Activated CD4-positive, alpha-beta T cell treated with anti-CD3 and anti-CD28 coated beads, Interleukin-2, amount 10 ng/mL, durations not matched to agents 24 days and 14 days (primary cell): Measurements from ENCODE around the gene ZNF862. TPM values are rescaled to one million over a fixed set of nuclear protein-coding genes. Genes with fewer than 3 reads are reported as not detected.

ENCODE experiments used
- DNase-seq: peaks from one replicate; pipeline ENCODE4 v3.0.0; 2022
- H3K27ac Mint-ChIP-seq: one replicate; pipeline ENCODE4 v1.8.0; 2022; ENCODE audit warnings: mild to moderate bottlenecking, mixed read lengths
- H3K27me3 Mint-ChIP-seq: one replicate; pipeline ENCODE4 v1.8.0; 2022; ENCODE audit warnings: mixed read lengths
- H3K36me3 Mint-ChIP-seq: one replicate; pipeline ENCODE4 v1.8.0; 2022; ENCODE audit warnings: low read depth, mild to moderate bottlenecking, mixed read lengths
- H3K4me1 Mint-ChIP-seq: one replicate; pipeline ENCODE4 v1.8.0; 2021; ENCODE audit warnings: mixed read lengths
- H3K4me3 Mint-ChIP-seq: one replicate; pipeline ENCODE4 v1.8.0; 2022; ENCODE audit warnings: mild to moderate bottlenecking, moderate library complexity, mixed read lengths
- H3K9me3 Mint-ChIP-seq: one replicate; pipeline ENCODE4 v1.8.0; 2021; ENCODE audit warnings: mixed read lengths
- intact Hi-C: fragments of 100-400 bp; cut with micrococcal nuclease; formaldehyde crosslinking; loops from one replicate; pipeline ENCODE4 v1.15.1; 2023
- total RNA-seq: library from RNA; stranded (reverse); gene quantifications from 2 replicates; pipeline ENCODE4 v1.2.3, GENCODE V29; 2022

Gene ZNF862
- total RNA-seq, result 16.6 and 18.3 TPM in 2 replicates

DNA sequence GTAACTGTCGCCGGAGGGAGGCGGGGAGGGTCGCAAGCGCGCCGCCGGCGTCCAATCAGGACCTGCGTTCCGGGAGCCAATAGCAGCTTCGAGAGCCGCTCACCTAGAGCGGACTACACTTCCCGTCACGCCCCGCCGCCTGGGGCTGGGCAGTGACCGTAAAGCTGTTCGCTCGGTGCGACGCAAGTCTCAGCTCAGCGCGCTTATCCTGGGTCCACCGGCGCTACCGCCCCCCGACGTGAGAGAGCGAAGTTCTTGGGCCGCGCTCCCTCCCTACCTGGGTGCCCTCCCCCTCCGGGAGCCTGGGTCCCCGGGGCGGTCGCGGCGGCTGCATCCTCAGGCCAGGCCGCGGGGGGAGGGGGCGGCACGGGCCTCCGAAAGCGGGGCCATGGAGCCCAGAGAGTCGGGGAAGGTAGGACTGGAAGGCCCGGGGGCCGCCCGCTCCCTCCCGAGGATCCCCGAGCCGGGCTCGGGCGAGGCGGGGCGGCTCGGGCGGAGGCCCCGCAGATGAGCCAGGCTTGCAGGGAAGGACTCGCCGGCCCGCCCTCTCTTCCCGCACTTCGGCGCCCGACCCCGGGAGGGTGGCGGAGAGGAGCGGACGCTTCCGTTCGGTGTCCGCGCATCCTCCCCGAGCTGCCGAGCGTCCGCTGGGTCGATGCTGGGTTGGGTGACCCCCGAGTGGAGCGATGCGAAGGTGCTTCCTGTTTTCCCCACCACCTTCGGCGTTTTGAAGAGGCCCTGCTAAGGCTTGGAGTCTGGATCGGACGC is at the start of gene ZNF862:
ZNF862 (plus strand) TSS at position 152 of the 768 bp plus-strand sequence; CDS start at position 389, 237 bp downstream.
- Mint-ChIP-seq H3K4me3 (peak within 1 kb of the TSS; percentile 88), H3K4me1 (peaks cover 18% of the 10 kb centered on the region), H3K27me3 (peaks cover 20% of the 10 kb centered on the region), H3K27ac (peak within 1 kb of the TSS; percentile 83), H3K9me3 (no peaks in the 10 kb centered on the region), H3K36me3 (peaks cover 5% of the 10 kb centered on the region)
- intact Hi-C loops, result loop anchor here (1.0 to 2.0 kb wide), 5 partner anchors 27 to 214 kb away; partner anchors contain the start of gene ATP6V0E2
- DNase-seq, result peak; percentile 98

DNA sequence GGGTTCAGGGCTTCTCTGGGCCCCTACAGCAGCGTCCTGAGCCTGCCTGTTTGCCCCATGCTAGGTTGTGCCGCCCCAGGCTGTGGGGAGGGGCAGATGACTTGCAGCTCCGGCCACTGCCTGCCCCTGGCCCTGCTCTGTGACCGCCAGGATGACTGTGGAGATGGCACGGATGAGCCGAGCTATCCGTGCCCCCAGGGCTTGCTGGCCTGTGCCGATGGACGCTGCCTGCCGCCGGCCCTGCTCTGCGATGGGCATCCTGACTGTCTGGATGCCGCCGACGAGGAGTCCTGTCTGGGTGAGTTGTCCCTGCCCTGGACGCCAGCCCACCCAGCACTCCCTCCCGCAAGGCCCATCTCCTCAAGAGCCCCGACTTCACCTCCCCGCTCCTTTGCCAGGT is 49.1 kb upstream of the ZNF862 start:
- no peaks in the 10 kb centered on the region for H3K9me3 Mint-ChIP-seq
- H3K27ac Mint-ChIP-seq, result no peak overlapping the region
- H3K4me1 Mint-ChIP-seq, result no peaks in the 10 kb centered on the region
- no peaks in the 10 kb centered on the region for H3K36me3 Mint-ChIP-seq
- H3K4me3 Mint-ChIP-seq, result no peak overlapping the region
- intact Hi-C loops, result no loop called here
- peaks cover 17% of the 10 kb centered on the region for H3K27me3 Mint-ChIP-seq
- no peak for DNase-seq

DNA sequence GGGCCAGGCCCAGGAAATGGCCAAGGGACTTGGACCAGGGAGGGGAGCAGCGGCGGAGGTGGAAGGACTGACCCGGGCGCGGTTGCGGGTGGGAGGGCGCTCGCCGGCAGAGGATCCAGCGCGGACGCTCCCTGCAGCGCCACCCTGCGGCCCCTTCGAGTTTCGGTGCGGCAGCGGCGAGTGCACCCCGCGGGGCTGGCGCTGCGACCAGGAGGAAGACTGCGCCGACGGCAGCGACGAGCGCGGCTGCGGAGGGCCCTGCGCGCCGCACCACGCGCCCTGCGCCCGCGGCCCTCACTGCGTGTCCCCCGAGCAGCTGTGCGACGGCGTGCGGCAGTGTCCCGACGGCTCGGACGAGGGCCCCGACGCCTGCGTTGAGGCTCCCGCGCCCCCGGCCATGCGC is 48.0 kb upstream of the ZNF862 start:
- intact Hi-C loops, result no loop called here
- Mint-ChIP-seq H3K4me1 (no peaks in the 10 kb centered on the region), H3K36me3 (no peaks in the 10 kb centered on the region), H3K4me3 (no peak overlapping the region), H3K27ac (no peak overlapping the region), H3K9me3 (no peaks in the 10 kb centered on the region), H3K27me3 (peaks cover 17% of the 10 kb centered on the region)
- peak; percentile 85 for DNase-seq

DNA sequence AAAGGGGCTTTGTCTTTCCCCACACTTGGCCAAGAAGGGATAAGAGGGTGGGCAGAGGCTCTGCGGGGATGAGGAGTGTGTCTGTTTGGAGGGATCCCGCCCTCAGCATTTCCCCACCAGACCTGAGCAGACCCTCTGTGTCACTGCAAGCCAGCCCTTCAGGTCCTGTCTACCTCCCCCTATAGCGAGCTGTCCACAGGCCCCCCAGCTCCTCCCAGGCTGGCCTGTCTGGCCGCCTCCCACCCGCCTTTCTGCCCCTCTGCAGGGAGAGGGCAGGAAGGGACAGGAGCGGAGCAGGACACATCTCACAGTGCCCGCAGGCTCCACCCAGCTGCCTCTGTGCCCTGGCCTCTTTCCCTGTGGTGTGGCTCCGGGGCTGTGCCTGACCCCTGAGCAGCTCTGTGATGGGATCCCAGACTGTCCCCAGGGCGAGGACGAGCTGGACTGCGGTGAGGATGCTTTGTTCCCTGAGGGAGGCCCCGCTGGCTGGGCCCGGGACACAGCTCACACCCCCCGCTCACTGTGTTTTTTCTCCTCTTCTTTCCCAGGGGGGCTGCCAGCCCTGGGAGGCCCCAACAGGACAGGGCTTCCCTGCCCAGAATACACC is 47.3 kb upstream of the ZNF862 start:
- H3K27me3 Mint-ChIP-seq, result peaks cover 17% of the 10 kb centered on the region
- no peak overlapping the region for H3K27ac Mint-ChIP-seq
- H3K9me3 Mint-ChIP-seq, result no peaks in the 10 kb centered on the region
- no peaks in the 10 kb centered on the region for H3K36me3 Mint-ChIP-seq
- H3K4me1 Mint-ChIP-seq, result no peaks in the 10 kb centered on the region
- no peak for DNase-seq
- intact Hi-C loops, result no loop called here
- no peak overlapping the region for H3K4me3 Mint-ChIP-seq

DNA sequence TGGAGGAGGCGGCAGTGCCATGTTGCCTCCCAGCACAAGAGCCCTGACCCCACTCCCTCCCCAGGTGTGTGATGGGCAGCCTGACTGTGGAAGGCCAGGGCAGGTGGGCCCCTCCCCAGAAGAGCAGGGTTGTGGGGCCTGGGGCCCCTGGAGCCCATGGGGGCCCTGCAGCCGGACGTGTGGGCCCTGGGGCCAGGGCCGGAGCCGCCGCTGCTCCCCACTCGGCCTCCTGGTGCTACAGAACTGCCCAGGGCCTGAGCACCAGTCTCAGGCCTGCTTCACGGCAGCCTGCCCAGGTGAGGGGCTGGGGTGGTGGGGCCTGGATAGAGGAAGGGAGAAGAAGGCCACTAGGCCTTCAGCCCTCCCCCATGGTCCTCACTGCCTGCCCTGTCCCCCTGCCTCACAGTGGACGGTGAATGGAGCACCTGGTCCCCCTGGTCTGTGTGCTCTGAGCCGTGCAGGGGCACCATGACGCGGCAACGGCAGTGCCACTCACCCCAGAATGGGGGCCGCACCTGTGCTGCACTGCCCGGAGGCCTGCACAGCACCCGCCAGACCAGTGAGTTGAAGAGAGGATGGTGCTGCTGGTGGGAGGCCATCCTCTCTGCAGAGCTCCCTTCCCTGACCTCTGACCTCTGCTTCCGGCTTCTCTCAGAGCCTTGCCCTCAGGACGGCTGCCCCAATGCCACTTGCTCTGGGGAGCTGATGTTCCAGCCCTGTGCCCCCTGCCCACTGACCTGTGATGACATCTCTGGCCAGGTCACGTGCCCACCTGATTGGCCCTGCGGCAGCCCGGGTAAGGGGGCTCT is 46.6 kb upstream of the ZNF862 start:
- Mint-ChIP-seq H3K4me3 (no peak overlapping the region), H3K36me3 (no peaks in the 10 kb centered on the region), H3K9me3 (no peaks in the 10 kb centered on the region), H3K4me1 (no peaks in the 10 kb centered on the region), H3K27me3 (peaks cover 17% of the 10 kb centered on the region), H3K27ac (no peak overlapping the region)
- intact Hi-C loops, result no loop called here
- DNase-seq, result no peak

DNA sequence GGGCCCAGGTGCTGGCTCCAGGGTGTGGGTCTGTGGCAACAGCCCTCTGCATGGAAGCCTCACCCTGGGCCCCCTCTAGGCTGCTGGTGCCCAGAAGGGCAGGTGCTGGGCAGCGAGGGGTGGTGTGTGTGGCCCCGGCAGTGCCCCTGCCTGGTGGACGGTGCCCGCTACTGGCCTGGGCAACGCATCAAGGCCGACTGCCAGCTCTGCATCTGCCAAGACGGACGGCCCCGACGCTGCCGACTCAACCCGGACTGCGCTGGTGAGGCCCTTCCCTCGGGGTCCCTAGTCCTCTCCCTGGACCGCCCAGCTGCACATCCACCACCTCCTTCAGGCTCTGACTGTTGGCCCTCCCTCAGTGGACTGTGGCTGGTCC is 46.0 kb upstream of the ZNF862 start:
- Mint-ChIP-seq H3K4me3 (no peak overlapping the region), H3K27ac (no peak overlapping the region), H3K9me3 (no peaks in the 10 kb centered on the region), H3K27me3 (peaks cover 17% of the 10 kb centered on the region), H3K4me1 (no peaks in the 10 kb centered on the region), H3K36me3 (no peaks in the 10 kb centered on the region)
- intact Hi-C loops, result no loop called here
- no peak for DNase-seq

DNA sequence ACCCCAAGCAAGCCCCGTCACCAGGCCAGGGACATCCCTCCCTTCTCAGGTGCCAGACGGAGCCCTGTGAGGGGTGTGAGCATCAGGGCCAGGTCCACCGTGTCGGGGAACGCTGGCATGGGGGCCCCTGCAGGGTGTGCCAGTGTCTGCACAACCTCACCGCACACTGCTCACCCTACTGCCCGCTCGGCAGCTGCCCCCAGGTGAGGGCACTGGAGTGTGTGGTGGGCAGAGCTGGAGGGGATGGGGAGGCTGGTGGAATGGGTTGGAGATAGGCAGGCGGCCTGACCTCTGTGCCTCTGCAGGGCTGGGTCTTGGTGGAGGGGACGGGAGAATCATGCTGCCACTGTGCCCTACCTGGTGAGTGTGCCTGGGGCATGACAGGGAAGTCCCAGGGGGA is 44.9 kb upstream of the ZNF862 start:
- Mint-ChIP-seq H3K4me3 (no peak overlapping the region), H3K36me3 (no peaks in the 10 kb centered on the region), H3K27ac (no peak overlapping the region), H3K9me3 (no peaks in the 10 kb centered on the region), H3K4me1 (no peaks in the 10 kb centered on the region), H3K27me3 (peaks cover 17% of the 10 kb centered on the region)
- intact Hi-C loops, result no loop called here
- no peak for DNase-seq

DNA sequence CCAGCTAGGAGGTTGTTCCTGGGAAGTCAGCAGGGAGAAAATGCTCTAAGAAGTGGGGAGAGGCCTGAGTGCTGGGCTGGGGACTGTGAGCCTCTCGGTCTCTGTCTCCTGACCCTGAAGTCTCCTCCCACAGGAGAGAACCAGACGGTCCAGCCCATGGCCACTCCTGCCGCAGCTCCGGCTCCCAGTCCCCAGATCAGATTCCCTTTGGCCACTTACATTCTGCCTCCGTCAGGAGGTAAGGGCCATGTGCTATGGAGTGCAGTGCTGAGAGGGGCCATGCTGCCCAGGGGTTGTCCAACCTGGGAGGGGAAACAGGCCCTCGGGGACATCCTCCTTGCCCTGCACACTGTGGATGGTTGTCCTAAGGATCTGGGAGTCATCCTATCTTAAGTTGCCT is 43.5 kb upstream of the ZNF862 start:
- intact Hi-C loops, result no loop called here
- Mint-ChIP-seq H3K4me1 (no peaks in the 10 kb centered on the region), H3K36me3 (no peaks in the 10 kb centered on the region), H3K27ac (no peak overlapping the region), H3K4me3 (no peak overlapping the region), H3K9me3 (no peaks in the 10 kb centered on the region), H3K27me3 (peaks cover 8% of the 10 kb centered on the region)
- no peak for DNase-seq

DNA sequence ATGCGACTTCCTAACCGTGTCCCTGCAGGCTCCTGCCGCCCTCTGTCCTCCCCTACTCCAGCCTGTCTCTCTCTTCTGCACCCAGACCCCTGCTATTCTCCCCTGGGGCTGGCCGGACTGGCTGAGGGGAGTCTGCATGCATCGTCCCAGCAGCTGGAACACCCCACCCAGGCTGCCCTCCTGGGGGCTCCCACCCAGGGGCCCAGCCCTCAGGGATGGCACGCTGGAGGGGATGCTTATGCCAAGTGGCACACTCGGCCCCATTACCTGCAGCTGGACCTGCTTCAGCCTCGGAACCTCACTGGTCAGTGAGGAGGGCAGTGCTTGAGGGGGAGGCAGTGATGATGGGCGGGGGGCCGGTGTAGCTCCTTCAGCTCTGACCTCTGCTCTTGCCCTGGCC is 43.0 kb upstream of the ZNF862 start:
- Mint-ChIP-seq H3K9me3 (no peaks in the 10 kb centered on the region), H3K4me1 (no peaks in the 10 kb centered on the region), H3K4me3 (no peak overlapping the region), H3K27ac (no peak overlapping the region), H3K27me3 (peaks cover 5% of the 10 kb centered on the region), H3K36me3 (no peaks in the 10 kb centered on the region)
- no peak for DNase-seq
- intact Hi-C loops, result no loop called here

DNA sequence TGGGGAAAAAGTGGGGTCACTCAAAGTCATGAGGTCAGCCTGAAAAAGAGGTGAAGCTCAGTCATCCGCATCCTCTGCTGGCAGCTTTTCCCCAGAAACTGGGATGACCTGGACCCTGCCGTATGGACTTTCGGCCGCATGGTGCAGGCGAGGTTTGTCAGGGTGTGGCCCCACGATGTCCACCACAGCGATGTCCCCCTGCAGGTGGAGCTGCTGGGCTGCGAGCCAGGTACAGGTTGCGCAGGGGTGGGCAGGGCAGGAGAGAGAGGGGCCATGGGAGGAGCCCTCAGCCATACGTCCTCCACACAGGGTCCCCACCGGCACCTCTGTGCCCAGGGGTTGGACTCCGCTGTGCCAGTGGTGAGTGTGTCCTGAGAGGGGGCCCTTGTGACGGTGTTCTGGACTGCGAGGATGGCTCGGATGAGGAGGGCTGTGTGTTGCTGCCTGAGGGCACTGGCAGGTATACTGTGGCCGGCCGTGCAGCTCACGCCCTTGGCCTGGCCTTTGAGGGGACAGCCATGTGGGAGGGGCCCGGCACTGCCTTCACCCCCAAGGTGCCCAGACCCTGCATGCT is 41.8 kb upstream of the ZNF862 start:
- H3K9me3 Mint-ChIP-seq, result no peaks in the 10 kb centered on the region
- H3K27me3 Mint-ChIP-seq, result peaks cover 2% of the 10 kb centered on the region
- intact Hi-C loops, result no loop called here
- no peak overlapping the region for H3K27ac Mint-ChIP-seq
- H3K4me1 Mint-ChIP-seq, result no peaks in the 10 kb centered on the region
- no peak overlapping the region for H3K4me3 Mint-ChIP-seq
- no peak for DNase-seq
- no peaks in the 10 kb centered on the region for H3K36me3 Mint-ChIP-seq

DNA sequence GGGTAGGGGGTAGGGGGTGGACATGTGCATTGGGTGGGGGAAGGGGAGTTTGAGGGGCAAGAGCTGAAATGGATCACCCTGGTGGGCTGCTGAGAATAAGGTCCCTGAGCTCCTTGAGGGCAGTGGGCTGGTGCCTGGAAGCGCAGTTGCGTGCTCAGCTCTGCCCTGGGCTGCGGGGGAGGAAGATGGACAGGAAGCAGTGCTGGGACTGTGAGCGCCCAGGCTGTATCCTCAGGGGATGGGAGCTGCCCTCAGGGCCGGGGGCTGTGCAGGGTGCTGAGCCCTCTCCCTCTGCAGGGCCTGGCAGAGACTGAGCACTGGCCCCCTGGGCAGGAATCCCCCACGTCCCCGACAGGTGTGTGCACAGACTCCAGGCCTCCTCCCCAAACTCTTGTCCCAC is 40.4 kb upstream of the ZNF862 start:
- H3K27me3 Mint-ChIP-seq, result no peaks in the 10 kb centered on the region
- no peak overlapping the region for H3K27ac Mint-ChIP-seq
- H3K4me1 Mint-ChIP-seq, result no peaks in the 10 kb centered on the region
- no peaks in the 10 kb centered on the region for H3K36me3 Mint-ChIP-seq
- intact Hi-C loops, result no loop called here
- no peak for DNase-seq
- H3K9me3 Mint-ChIP-seq, result no peaks in the 10 kb centered on the region
- no peak overlapping the region for H3K4me3 Mint-ChIP-seq

DNA sequence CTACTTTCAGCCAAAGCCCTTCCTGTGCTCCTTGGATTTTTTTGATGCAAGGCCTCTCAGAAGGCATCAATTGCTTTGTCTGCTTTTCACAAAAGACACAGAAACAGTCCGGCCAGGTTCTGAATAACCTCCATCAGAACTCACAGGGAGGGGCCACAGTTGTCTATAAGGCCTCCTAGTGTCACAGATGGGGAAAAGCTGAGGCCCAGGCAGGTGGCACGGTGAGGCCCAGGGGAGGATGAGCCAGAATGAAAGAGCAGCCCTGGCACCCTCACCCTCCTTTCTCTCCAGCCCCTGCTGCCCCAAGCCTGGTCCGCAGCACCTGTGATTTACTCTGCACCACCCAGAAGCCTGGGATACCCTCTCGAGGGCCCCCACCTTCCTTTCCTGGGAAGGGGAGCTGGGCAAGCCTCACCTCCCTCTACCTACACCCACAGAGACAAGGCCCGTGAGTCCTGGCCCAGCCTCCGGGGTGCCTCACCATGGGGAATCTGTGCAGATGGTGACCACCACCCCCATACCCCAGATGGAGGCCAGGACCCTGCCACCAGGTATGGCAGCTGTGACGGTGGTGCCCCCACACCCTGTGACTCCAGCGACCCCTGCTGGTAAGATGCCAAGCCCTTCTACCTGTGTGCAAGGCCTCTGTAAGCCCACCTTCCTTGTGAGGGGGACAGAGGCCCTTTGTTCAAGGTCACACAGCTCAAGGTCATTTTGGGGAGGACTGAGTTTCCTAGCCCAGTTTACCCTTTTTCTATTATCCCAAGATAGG is 38.6 kb upstream of the ZNF862 start:
- no peaks in the 10 kb centered on the region for H3K27me3 Mint-ChIP-seq
- H3K9me3 Mint-ChIP-seq, result no peaks in the 10 kb centered on the region
- H3K4me3 Mint-ChIP-seq, result no peak overlapping the region
- H3K36me3 Mint-ChIP-seq, result no peaks in the 10 kb centered on the region
- intact Hi-C loops, result no loop called here
- no peak overlapping the region for H3K27ac Mint-ChIP-seq
- H3K4me1 Mint-ChIP-seq, result no peaks in the 10 kb centered on the region
- DNase-seq, result peak; percentile 84

DNA sequence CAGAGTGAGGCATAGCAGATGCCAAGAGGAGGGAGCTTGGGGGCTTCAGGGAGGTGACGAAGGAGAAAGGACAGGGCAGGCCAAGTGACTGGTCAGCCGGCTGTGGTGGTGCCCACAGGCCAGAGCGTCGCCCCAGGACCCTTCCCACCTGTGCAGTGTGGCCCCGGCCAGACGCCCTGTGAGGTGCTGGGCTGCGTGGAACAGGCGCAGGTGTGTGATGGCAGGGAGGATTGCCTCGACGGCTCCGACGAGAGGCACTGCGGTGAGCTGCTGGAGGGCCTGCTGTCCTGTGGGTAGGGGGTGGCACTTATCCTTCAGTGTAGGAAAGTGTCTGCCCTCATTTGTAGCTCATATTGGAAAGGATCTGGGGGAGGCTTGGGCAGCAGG is 38.0 kb upstream of the ZNF862 start:
- Mint-ChIP-seq H3K27ac (no peak overlapping the region), H3K36me3 (no peaks in the 10 kb centered on the region), H3K9me3 (no peaks in the 10 kb centered on the region), H3K27me3 (no peaks in the 10 kb centered on the region), H3K4me3 (no peak overlapping the region), H3K4me1 (no peaks in the 10 kb centered on the region)
- intact Hi-C loops, result no loop called here
- no peak for DNase-seq
